ENCODE results near the gene HS2ST1.
"Not testable (repeated sequence)": the region's sequence is repeated elsewhere in the genome, so short reads cannot be mapped to it uniquely, and the experiment has no call there.

GRCh38 chr1:86983677-86984076 is 69.2 kb downstream of the HS2ST1 start:
- TF ChIP-seq CTCF (IDR thresholded peaks at IDR 0.05; ENCODE audit: insufficient read depth, low read length); POLR2AphosphoS5 (IDR thresholded peaks at IDR 0.05; ENCODE audit: low read depth): not testable (repeated sequence)

Data from HL-60 (cell line).